HCT116 (cell line): ENCODE measurements around the gene PRSS35. TPM values are rescaled to one million over a fixed set of nuclear protein-coding genes. Genes with fewer than 3 reads are reported as not detected.

Experiments used
- ATAC-seq: fragments of 200-7000 bp; cut with Tn5 transposase; 2 replicates; pipeline ENCODE4 v1.9.1; 2020; ENCODE audit warnings: mild to moderate bottlenecking, moderate library complexity
- BruUV-seq: library from RNA; stranded (reverse); fragments of 400-500 nt; replicated peaks from 2 replicates; lab custom pipeline; 2021; lab: Mats Ljungman, UMichigan
- CTCF ChIA-PET: fragments of 300-600 bp; sonication (Branson Sonifier 250); formaldehyde crosslinking; loops from one replicate; lab custom pipeline; 2021; ENCODE audit warnings: antibody characterized with exemption; lab: Charles Lee
- POLR2A ChIA-PET: fragments of 300-600, 350-600 bp; sonication (Branson Sonifier 250); formaldehyde crosslinking; loops from one replicate; lab custom pipeline; 2021; ENCODE audit warnings: antibody characterized with exemption; lab: Charles Lee
- RAD21 ChIA-PET, 2 experiments: fragments of 300-600 bp; sonication (Branson Sonifier 250); formaldehyde crosslinking; loops; one replicate each; lab custom pipeline; 2023; ENCODE audit warnings: low total read pairs in 2 of 2; ENCODE audit not compliant: uncharacterized antibody in 2 of 2, unreplicated experiment in 2 of 2, low non-redundant PET in 1 of 2; lab: Charles Lee
- DNase-seq: peaks from one replicate; pipeline ENCODE4 v3.0.0-alpha.2; 2010; ENCODE audit warnings: low read depth, low spot score
- H2AFZ ChIP-seq: fragments of 200-600 bp; shearing (Covaris generic), sonication (generic); 2 replicates; pipeline ENCODE4 v1.6.1; 2017; ENCODE audit warnings: low read depth, mixed run types, mixed read lengths, antibody characterized with exemption, low read length; ENCODE audit not compliant: poor library complexity, severe bottlenecking
- H3K27ac ChIP-seq: 2 replicates; pipeline ENCODE4 v1.5.1; 2012; ENCODE audit warnings: low read depth, low read length
- H3K27me3 ChIP-seq: fragments of 200-600 bp; sonication (generic); 2 replicates; pipeline ENCODE4 v1.6.1; 2016; ENCODE audit warnings: mixed run types, low read length, mixed read lengths; ENCODE audit not compliant: insufficient read depth
- H3K36me3 ChIP-seq, 2 experiments: fragments of 200-500 bp in 1 of 2; fragments of 200-600 bp in 1 of 2; sonication (Bioruptor generic) in 1 of 2; sonication (generic) in 1 of 2; 2 replicates each; pipeline versions ENCODE4 v1.5.1 to v1.6.1; 2014 to 2016; ENCODE audit warnings: low read length in 2 of 2, inconsistent platforms in 1 of 2, mixed read lengths in 1 of 2, mixed run types in 1 of 2; ENCODE audit not compliant: insufficient read depth in 2 of 2, control insufficient read depth in 1 of 2
- H3K4me1 ChIP-seq, 2 experiments: fragments of 200-600 bp in 1 of 2; sonication (generic) in 1 of 2; 2 replicates each; pipeline versions ENCODE4 v1.5.1 to v1.6.1; 2012 to 2017; ENCODE audit warnings: low read length in 2 of 2, inconsistent platforms in 1 of 2, mild to moderate bottlenecking in 1 of 2, mixed read lengths in 1 of 2, mixed run types in 1 of 2, moderate library complexity in 1 of 2; ENCODE audit not compliant: insufficient read depth in 2 of 2, control insufficient read depth in 1 of 2
- H3K4me2 ChIP-seq: fragments of 200-600 bp; sonication (generic); 2 replicates; pipeline ENCODE4 v1.6.1; 2017; ENCODE audit warnings: mixed run types, low read length, mixed read lengths
- H3K4me3 ChIP-seq, 2 experiments: fragments of 200-600 bp in 1 of 2; sonication (generic) in 1 of 2; replicated peaks in 1 of 2; 2 replicates each; pipeline ENCODE4 v1.5.1; 2011 to 2016; ENCODE audit warnings: low read length in 2 of 2, control low read depth in 1 of 2, low read depth in 1 of 2, mild to moderate bottlenecking in 1 of 2, mixed read lengths in 1 of 2, mixed run types in 1 of 2
- H3K79me2 ChIP-seq: fragments of 200-600 bp; sonication (generic); 2 replicates; pipeline ENCODE4 v1.6.1; 2017; ENCODE audit warnings: mild to moderate bottlenecking, mixed run types, low read length, moderate library complexity, mixed read lengths; ENCODE audit not compliant: insufficient read depth
- H3K9ac ChIP-seq: fragments of 200-600 bp; sonication (generic); 2 replicates; pipeline ENCODE4 v1.6.1; 2016; ENCODE audit warnings: low read length, mixed read lengths
- H3K9me2 ChIP-seq: fragments of 200-600 bp; sonication (generic), shearing (Covaris generic); 2 replicates; pipeline ENCODE4 v1.6.1; 2017; ENCODE audit warnings: mixed run types, mild to moderate bottlenecking, moderate library complexity; ENCODE audit not compliant: insufficient read depth
- H3K9me3 ChIP-seq, 2 experiments: fragments of 200-500 bp in 1 of 2; fragments of 200-600 bp in 1 of 2; sonication (Bioruptor generic) in 1 of 2; sonication (generic) in 1 of 2; 2 replicates each; pipeline ENCODE4 v1.6.1; 2014 to 2017; ENCODE audit warnings: low read length in 2 of 2, mixed read lengths in 2 of 2, inconsistent platforms in 1 of 2, low read depth in 1 of 2, mild to moderate bottlenecking in 1 of 2, mixed run types in 1 of 2, moderate library complexity in 1 of 2; ENCODE audit not compliant: control insufficient read depth in 1 of 2, insufficient read depth in 1 of 2
- H4K20me1 ChIP-seq: fragments of 200-600 bp; sonication (generic), shearing (Covaris generic); 2 replicates; pipeline ENCODE4 v1.6.1; 2017; ENCODE audit warnings: mixed run types, mild to moderate bottlenecking, moderate library complexity; ENCODE audit not compliant: insufficient read depth
- CBX3 ChIP-seq: IDR thresholded peaks from 2 replicates; pipeline ENCODE4 v1.6.1; 2012; ENCODE audit warnings: low read depth
- CEBPB ChIP-seq: IDR thresholded peaks from 2 replicates; pipeline ENCODE4 v1.6.1; 2012; ENCODE audit warnings: low read depth
- EGR1 ChIP-seq: IDR thresholded peaks from 2 replicates; pipeline ENCODE4 v1.6.1; 2012; ENCODE audit warnings: low read depth
- ELF1 ChIP-seq: IDR thresholded peaks from 2 replicates; pipeline ENCODE4 v1.6.1; 2012; ENCODE audit warnings: low read depth, borderline replicate concordance
- EZH2 ChIP-seq: fragments of 200-600 bp; sonication (generic); IDR thresholded peaks from 2 replicates; pipeline ENCODE4 v1.6.1; 2017; ENCODE audit warnings: antibody characterized with exemption, mixed run types
- EZH2phosphoT487 ChIP-seq: fragments of 200-600 bp; IDR thresholded peaks from 2 replicates; pipeline ENCODE4 v1.6.1; 2018; ENCODE audit warnings: antibody characterized with exemption, borderline replicate concordance
- FOSL1 ChIP-seq: IDR thresholded peaks from 2 replicates; pipeline ENCODE4 v1.6.1; 2012; ENCODE audit warnings: low read depth
- POLR2AphosphoS5 ChIP-seq: IDR thresholded peaks from 2 replicates; pipeline ENCODE4 v1.6.1; 2011; ENCODE audit warnings: mild to moderate bottlenecking, low read depth, low read length, moderate library complexity
- RAD21 ChIP-seq: IDR thresholded peaks from 2 replicates; pipeline ENCODE4 v1.6.1; 2012; ENCODE audit warnings: low read depth, mild to moderate bottlenecking
- SIN3A ChIP-seq: IDR thresholded peaks from 2 replicates; pipeline ENCODE4 v1.6.1; 2012; ENCODE audit warnings: low read depth
- SP1 ChIP-seq: IDR thresholded peaks from 2 replicates; pipeline ENCODE4 v1.6.1; 2012; ENCODE audit warnings: low read depth
- SRF ChIP-seq: IDR thresholded peaks from 2 replicates; pipeline ENCODE4 v1.6.1; 2012; ENCODE audit warnings: low read depth
- TCF7L2 ChIP-seq: IDR thresholded peaks from 2 replicates; pipeline ENCODE4 v1.7.0; 2011; ENCODE audit warnings: borderline replicate concordance, inconsistent platforms; ENCODE audit not compliant: insufficient read depth, insufficient read length; ENCODE audit errors: extremely low read depth
- YY1 ChIP-seq: IDR thresholded peaks from 2 replicates; pipeline ENCODE4 v1.6.1; 2011; ENCODE audit warnings: low read length, low read depth, moderate library complexity, mild to moderate bottlenecking; ENCODE audit not compliant: insufficient replicate concordance; ENCODE audit errors: extremely low read depth
- ZFX ChIP-seq: fragments of 450-650 bp; IDR thresholded peaks from 2 replicates; pipeline ENCODE4 v1.6.1; 2017
- ZNF274 ChIP-seq: fragments of 200-500 bp; sonication (Bioruptor generic); IDR thresholded peaks from 2 replicates; pipeline ENCODE4 v1.6.1; 2014; ENCODE audit warnings: mild to moderate bottlenecking, low read depth, low read length, inconsistent platforms
- intact Hi-C: fragments of 100-400 bp; cut with micrococcal nuclease; formaldehyde crosslinking; loops from 2 replicates; pipeline ENCODE4 v1.10.0; 2022
- total RNA-seq: library from RNA; stranded (reverse); gene quantifications from one replicate; pipeline ENCODE4 v1.2.1, GENCODE V29; 2021; ENCODE audit not compliant: unreplicated experiment
- TF ChIP-seq, protein P1 (sequence below), 3 experiments: fragments of 200-600 bp in 1 of 3; sonication (generic) in 1 of 3; IDR thresholded peaks in 2 of 3; conservative IDR thresholded peaks in 1 of 3; 2 replicates each; pipeline ENCODE4 v1.5.1; 2012 to 2017; ENCODE audit warnings: low read depth in 2 of 3, low read length in 2 of 3, antibody characterized with exemption in 1 of 3, borderline replicate concordance in 1 of 3, control low read depth in 1 of 3, mild to moderate bottlenecking in 1 of 3, mixed read lengths in 1 of 3, mixed run types in 1 of 3, moderate library complexity in 1 of 3; ENCODE audit not compliant: insufficient read depth in 1 of 3
- TF ChIP-seq, protein P2 (sequence below): IDR thresholded peaks from 2 replicates; pipeline ENCODE4 v1.6.1; 2012

PRSS35 gene
- total RNA-seq, 1 experiment from 2014 or later: 0.37 TPM

DNA sequence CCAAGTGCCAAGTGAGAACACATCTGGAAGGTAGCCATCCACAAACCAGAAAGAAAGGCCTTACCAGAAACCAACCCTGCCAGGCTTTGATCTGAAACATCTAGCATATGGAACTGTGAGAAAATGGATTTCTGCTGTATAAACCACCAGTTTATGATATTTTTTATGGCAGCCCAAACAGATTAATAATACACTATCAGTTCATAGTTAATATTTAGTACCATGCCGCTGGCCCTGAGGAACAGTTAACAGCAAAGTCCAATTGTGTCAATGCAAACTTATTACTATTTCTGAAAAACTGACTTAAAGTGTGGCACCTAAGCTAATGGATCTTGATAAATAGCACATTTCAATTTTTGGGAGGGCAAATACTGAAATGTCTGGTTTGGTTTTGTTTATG is 35.4 kb upstream of the PRSS35 start (continued):
- TF ChIP-seq, protein P1, sequence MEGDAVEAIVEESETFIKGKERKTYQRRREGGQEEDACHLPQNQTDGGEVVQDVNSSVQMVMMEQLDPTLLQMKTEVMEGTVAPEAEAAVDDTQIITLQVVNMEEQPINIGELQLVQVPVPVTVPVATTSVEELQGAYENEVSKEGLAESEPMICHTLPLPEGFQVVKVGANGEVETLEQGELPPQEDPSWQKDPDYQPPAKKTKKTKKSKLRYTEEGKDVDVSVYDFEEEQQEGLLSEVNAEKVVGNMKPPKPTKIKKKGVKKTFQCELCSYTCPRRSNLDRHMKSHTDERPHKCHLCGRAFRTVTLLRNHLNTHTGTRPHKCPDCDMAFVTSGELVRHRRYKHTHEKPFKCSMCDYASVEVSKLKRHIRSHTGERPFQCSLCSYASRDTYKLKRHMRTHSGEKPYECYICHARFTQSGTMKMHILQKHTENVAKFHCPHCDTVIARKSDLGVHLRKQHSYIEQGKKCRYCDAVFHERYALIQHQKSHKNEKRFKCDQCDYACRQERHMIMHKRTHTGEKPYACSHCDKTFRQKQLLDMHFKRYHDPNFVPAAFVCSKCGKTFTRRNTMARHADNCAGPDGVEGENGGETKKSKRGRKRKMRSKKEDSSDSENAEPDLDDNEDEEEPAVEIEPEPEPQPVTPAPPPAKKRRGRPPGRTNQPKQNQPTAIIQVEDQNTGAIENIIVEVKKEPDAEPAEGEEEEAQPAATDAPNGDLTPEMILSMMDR (IDR thresholded peaks at IDR 0.05 in 2 of 3, conservative IDR thresholded peaks at IDR 0.05 in 1 of 3; ENCODE audit: borderline replicate concordance in 1 of 3, insufficient read depth in 1 of 3, low read depth in 2 of 3, low read length in 2 of 3): no peak
- TF ChIP-seq EGR1 (no peak), ZNF274 (no peak), SP1 (no peak)

DNA sequence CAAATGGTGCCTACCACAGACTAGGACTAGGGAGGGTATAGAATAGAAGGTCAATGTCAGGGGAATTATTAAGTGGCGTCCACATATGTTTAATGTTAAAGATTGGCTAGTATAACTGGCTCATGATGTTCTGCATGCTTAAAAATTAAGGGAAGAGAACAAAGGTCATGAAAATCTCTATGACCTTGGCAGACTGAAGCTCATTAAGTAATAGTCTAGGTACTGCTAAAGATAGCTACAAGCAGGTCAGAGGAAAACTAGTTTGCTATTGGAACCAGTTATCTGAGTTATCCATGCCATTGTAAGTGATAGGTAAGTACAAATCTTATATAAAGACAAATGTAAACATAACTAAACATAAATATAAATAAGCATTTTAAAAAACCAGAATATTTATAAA is 32.9 kb upstream of the PRSS35 start:
- intact Hi-C loops: no loop called here
- BruUV-seq: no TSS peak
- ChIA-PET CTCF (no interaction called here), POLR2A (no interaction called here), RAD21 (no interaction called here)
- no peaks in the 10 kb centered on the region for H3K4me1 ChIP-seq
- no peaks in the 10 kb centered on the region for H3K79me2 ChIP-seq
- no peaks in the 10 kb centered on the region for H3K27me3 ChIP-seq
- no peak overlapping the region for H3K27ac ChIP-seq
- no peaks in the 10 kb centered on the region for H3K9me2 ChIP-seq
- no peaks in the 10 kb centered on the region for H3K9me3 ChIP-seq
- H3K9ac ChIP-seq: no peak overlapping the region
- H4K20me1 ChIP-seq: no peaks in the 10 kb centered on the region
- no peak for ATAC-seq
- no peak overlapping the region for H2AFZ ChIP-seq
- TF ChIP-seq YY1: no peak
- TF ChIP-seq, protein P2, sequence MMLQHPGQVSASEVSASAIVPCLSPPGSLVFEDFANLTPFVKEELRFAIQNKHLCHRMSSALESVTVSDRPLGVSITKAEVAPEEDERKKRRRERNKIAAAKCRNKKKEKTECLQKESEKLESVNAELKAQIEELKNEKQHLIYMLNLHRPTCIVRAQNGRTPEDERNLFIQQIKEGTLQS: no peak
- TF ChIP-seq CEBPB: no peak
- TF ChIP-seq FOSL1: no peak
- TF ChIP-seq RAD21: no peak
- no peak for TF ChIP-seq POLR2AphosphoS5
- TF ChIP-seq EZH2phosphoT487: no peak
- TF ChIP-seq CBX3: no peak
- TF ChIP-seq SIN3A: no peak
- TF ChIP-seq TCF7L2: no peak
- no peak for TF ChIP-seq SRF
- no peak for TF ChIP-seq ELF1
- no peak for TF ChIP-seq ZFX
- no peak for TF ChIP-seq EZH2
- no peaks in the 10 kb centered on the region for H3K36me3 ChIP-seq
- H3K4me2 ChIP-seq: no peak overlapping the region
- H3K4me3 ChIP-seq: no peak overlapping the region
- DNase-seq: no peak
